Inferior parietal cortex (tissue), 1 donor: ENCODE results near the gene PAMR1.

Experiments
- DNase-seq: peaks from one replicate; pipeline ENCODE4 v3.0.0-alpha.2; 2016; ENCODE audit errors: extremely low spot score

Gene PAMR1

DNA sequence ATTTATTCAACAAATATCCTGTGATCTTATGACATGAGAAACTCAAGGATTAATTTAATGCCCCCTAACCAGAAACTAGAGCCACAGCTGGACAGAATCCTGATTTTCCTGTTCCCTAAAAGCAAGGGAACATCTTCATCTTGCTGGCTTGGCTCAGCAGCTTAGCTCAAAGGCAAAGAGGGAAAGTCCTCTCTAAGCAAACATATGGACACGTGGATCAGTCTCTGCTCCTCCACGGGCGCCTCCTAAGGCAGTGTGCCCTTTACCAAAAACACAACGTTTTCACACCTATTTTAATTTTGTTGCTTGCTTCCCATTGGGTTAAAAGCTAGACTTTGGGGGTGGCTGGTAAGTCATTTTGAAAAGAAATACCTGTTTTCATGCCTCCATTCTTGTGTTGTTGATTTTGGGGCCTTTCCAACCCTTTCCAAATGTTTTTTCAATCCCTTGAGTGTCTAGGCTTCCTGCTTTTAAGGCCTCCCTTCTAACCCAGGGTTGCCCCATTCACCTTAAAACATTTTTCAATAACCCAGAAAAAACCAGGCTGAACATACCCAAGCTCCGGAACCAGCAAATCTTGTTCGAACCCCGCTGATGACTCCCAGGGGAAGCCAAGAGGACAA lies 121.5 kb downstream of the PAMR1 start:
- DNase-seq, result no peak

- DNase-seq, result no peak
Observed at GRCh38 chr11:35402751-35403660, 122.4 kb downstream of the PAMR1 start.

DNA sequence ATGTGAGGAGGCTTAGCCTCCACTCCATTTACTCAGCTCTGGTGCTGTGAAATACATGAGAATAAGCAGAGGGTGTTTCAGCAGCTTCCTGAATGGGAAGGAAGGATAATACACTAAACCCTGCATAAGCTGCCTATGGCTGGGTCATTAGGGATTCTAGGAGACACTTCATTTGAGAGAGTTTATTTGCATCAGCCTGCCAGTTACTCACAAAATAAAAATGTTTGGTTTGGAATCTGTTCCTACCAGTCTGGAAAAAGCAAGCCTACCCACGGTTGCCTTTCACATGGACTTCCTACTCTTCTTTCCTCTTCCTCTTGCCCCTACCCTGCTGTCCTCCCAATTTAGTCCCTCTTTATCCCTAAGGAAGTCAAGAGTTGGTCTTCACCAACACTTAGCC lies 126.5 kb downstream of the PAMR1 start:
- DNase-seq, result no peak

DNA sequence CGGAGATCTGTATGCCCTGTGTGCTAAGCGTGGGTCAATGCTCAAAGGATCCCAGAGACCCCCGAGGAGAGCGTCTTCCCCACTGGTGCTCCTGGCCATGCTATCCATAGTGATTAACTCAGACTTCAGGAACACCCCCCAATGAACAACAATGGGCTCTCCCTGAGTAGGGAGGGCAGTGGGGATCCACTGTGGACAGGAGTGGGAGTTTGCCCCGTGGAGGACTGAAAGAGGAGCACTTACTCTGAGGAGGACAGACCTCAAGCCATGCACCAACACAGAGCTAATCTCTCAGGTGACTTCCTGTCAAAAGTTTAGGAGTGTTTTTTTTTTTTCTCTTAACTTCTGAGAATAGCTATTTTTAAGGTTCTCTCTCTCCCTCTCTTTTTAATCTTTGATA lies 130.5 kb downstream of the PAMR1 start:
- DNase-seq, result no peak

DNA sequence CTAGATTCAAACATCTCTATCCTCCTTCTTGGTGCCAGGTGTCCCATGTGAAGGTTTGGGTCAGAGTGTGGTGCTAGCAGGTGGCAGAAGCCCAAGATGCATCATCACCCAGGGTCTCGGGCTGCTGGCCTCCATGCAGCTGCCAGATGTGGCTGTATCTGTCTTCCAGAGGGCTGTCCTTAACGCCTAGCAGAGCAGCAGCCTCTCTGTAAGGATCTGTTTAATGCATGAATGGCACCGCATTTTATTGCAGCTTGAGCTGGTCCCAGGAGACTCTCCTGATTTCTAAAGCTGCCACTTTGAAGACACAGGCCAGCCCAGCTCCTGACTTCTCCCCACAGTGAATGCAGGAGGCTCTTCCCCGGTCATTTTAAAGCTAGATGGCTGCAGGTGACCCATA lies 132.3 kb downstream of the PAMR1 start:
- DNase-seq, result no peak

- DNase-seq, result peak; percentile 83
Observed at GRCh38 chr11:35391922-35392688, 133.3 kb downstream of the PAMR1 start.

GRCh38 chr11:35390737-35391682 lies 134.4 kb downstream of the PAMR1 start:
- DNase-seq, result no peak

GRCh38 chr11:35389897-35390465 lies 135.4 kb downstream of the PAMR1 start:
- DNase-seq, result no peak

- DNase-seq, result no peak
Observed at GRCh38 chr11:35389112-35389511, 136.3 kb downstream of the PAMR1 start.

DNA sequence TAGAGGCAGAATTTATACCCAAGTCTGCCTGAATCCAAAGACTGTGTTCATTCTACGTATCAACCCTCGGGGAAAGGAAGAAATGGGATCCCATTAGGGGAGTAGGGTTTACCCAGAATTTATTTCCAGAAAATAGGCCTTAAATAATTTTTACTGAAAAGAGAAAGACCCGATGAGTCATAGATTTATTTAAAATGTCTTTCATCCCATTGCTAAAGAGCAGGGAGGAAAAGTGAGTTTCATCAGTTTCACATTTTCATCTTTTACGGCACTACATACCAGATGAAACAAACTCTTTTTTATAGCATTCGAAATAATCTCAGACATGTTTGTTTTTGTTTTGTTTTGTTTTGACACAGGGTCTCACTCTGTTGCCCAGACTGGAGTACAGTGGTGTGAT lies 137.4 kb downstream of the PAMR1 start:
- DNase-seq, result no peak

DNA sequence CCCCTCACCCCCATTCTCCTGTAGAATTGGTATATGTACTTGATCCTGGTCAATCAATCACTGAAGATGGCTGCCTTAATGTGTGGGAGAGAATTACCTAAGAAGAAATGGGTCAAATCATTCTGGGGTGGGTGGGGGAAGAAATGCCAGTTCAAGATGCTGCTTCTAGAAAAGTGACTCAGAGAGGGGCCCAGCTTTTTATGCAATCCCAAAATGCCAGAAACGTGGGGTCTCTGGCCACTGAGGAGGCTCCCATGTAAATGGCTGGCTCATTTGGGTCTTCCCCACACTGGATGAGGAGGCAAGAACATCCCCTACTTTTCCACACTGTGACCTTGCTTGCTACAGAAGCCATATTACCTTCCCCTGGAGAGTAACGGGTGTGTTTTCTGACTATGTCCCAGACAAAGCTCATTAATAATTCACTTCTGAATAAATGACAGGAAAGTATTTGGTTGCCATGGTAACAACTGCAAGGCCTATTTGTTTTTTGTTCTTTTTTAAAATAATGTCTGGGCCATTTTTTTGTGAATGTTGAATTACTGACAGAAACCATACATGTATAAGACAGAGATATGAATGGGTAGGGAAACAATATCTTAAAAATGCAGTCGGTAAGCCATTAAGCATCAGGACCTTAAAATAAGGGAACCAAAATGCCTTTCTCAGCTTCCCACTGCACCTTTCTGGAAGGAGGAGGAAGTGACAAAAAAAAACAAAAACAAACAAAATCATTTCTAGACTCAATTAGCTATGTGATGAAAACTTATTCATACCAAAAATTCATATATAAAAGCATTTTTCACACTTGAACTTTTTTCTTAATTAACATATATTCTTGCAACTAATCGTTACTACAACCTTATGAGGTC lies 138.1 kb downstream of the PAMR1 start:
- no peak for DNase-seq

GRCh38 chr11:35383953-35384352 lies 141.5 kb downstream of the PAMR1 start:
- no peak for DNase-seq
